Psoas muscle (tissue), 8 donors: Measurements from ENCODE around the gene CEBPG. TPM values are rescaled to one million over a fixed set of nuclear protein-coding genes. Genes with fewer than 3 reads are reported as not detected.

Experiments used
- ATAC-seq, 4 donors: fragments of 200-7000 bp; cut with Tn5 transposase; one replicate each; pipeline ENCODE4 v1.9.1; 2020; ENCODE audit warnings: moderate library complexity in 3 of 4, mild to moderate bottlenecking in 2 of 4
- DNase-seq, 2 donors: peaks; one replicate each; pipeline ENCODE4 v3.0.0-alpha.2; 2020
- H3K27ac ChIP-seq: fragments of 200-600 bp; one replicate; pipeline ENCODE4 v1.8.0; 2022
- H3K27me3 ChIP-seq, 3 donors: fragments of 200-600 bp in 1 of 3; one replicate each; pipeline versions ENCODE4 v1.6.1 to v1.8.0; 2013 to 2022; ENCODE audit warnings: low read length in 2 of 3, mild to moderate bottlenecking in 2 of 3, moderate library complexity in 1 of 3; ENCODE audit not compliant: insufficient read depth in 3 of 3
- H3K36me3 ChIP-seq, 2 donors: fragments of 200-600 bp in 1 of 2; one replicate each; pipeline versions ENCODE4 v1.6.1 to v1.8.0; 2013 to 2022; ENCODE audit warnings: low read depth in 1 of 2, mild to moderate bottlenecking in 1 of 2, moderate library complexity in 1 of 2; ENCODE audit not compliant: insufficient read depth in 1 of 2
- H3K4me1 ChIP-seq: fragments of 200-600 bp; one replicate; pipeline ENCODE4 v1.8.0; 2022
- H3K4me3 ChIP-seq: fragments of 200-600 bp; one replicate; pipeline ENCODE4 v1.8.0; 2022; ENCODE audit warnings: mild to moderate bottlenecking
- H3K9me3 ChIP-seq: fragments of 200-600 bp; one replicate; pipeline ENCODE4 v1.8.0; 2022
- WGBS, 3 donors: extraction: QIAGEN DNeasy Blood & Tissue Kit; methylation state at CpG; one replicate each; pipeline versions ENCODE4 v1.1.6 to v1.1.7; 2013; 5-methylcytosine and 5-hydroxymethylcytosine counted together
- intact Hi-C, 2 donors: fragments of 100-400 bp; cut with DNase I; formaldehyde crosslinking; loops; one replicate each; pipeline versions ENCODE4 v1.11.0 to v1.14.2; 2022
- polyA plus RNA-seq, 3 donors: library from polyadenylated mRNA; stranded (reverse); fragments of 200-250 nt; gene quantifications; one replicate each; pipeline ENCODE4 v1.2.3, GENCODE V29; 2013
- total RNA-seq, 4 donors: library from RNA; stranded (reverse); fragmentation: NEBNext Ultra II Directional in 2 of 4; extraction: Animal tissue kit (Norgen Biotek cat#: 25700) in 2 of 4; gene quantifications; one replicate each; pipeline versions ENCODE4 v1.2.1 to v1.2.4, GENCODE V29; 2021 to 2023
- TF ChIP-seq, protein P1 (sequence below): fragments of 200-600 bp; IDR thresholded peaks from one replicate; pipeline ENCODE4 v1.8.0; 2022; ENCODE audit warnings: antibody characterized with exemption
- donor health status: healthy with polysubstance abuse.
- donor health status: DM: no; HTN: no; CAD: no; lungs with moderate emphysema.
- donor health status: Bipolar disorder and iron deficiency.
- donor health status: healthy.
- donor health status: DM: yes; HTN: yes; CAD: no.
- donor health status: DM: no; HTN: no; CAD: no.
- donor health status: DM: no; HTN: no; CAD: no.
- donor health status: DM: yes; HTN: yes; CAD: no.

CEBPG gene
- total and polyA plus RNA-seq, 7 donors, result 29.9 to 95.7 (median 50.1) TPM

DNA sequence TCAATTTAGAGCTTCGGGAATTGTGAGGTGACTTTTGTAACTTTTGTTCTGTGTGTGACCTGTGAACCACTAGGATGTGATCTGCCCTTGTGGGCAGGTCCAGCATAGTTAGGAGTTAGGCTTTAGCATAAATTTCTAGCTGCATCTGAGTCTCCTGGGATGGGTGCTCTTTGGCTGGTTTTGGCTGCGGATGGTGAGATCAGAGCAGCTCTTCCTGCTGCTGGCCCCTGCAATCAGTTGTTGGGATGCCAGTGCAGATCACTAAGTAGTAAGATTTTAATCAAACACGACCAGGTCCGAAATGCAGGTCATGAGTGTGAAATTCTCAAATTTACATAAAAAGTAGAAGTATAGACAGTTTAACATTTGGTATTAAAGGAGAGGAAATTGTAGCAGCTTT, 8.5 kb downstream of the CEBPG start:
- intact Hi-C loops, result no loop called here
- no peaks in the 10 kb centered on the region for H3K9me3 ChIP-seq
- H3K4me1 ChIP-seq, result peaks cover 54% of the 10 kb centered on the region
- 89 to 91% (median 89%) methylated on average over 4 of the region's 4 CpGs for WGBS, 3 donors
- no peak overlapping the region for H3K4me3 ChIP-seq
- TF ChIP-seq, protein P1, sequence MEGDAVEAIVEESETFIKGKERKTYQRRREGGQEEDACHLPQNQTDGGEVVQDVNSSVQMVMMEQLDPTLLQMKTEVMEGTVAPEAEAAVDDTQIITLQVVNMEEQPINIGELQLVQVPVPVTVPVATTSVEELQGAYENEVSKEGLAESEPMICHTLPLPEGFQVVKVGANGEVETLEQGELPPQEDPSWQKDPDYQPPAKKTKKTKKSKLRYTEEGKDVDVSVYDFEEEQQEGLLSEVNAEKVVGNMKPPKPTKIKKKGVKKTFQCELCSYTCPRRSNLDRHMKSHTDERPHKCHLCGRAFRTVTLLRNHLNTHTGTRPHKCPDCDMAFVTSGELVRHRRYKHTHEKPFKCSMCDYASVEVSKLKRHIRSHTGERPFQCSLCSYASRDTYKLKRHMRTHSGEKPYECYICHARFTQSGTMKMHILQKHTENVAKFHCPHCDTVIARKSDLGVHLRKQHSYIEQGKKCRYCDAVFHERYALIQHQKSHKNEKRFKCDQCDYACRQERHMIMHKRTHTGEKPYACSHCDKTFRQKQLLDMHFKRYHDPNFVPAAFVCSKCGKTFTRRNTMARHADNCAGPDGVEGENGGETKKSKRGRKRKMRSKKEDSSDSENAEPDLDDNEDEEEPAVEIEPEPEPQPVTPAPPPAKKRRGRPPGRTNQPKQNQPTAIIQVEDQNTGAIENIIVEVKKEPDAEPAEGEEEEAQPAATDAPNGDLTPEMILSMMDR, result no peak
- DNase-seq, result no peak
- H3K27ac ChIP-seq, result no peak overlapping the region
- ATAC-seq, result no peak
- peaks cover 0 to 29% of the 10 kb centered on the region in 2 donors for H3K36me3 ChIP-seq
- no peaks in the 10 kb centered on the region for H3K27me3 ChIP-seq

GRCh38 chr19:33382982-33383381, 9.5 kb downstream of the CEBPG start:
- intact Hi-C loops, result no loop called here
- peaks cover 54% of the 10 kb centered on the region for H3K4me1 ChIP-seq
- 90 to 92% (median 92%) methylated on average over 4 of the region's 4 CpGs for WGBS, 3 donors
- no peak for ATAC-seq
- peaks cover 0 to 35% of the 10 kb centered on the region in 2 donors for H3K36me3 ChIP-seq
- H3K27me3 ChIP-seq, result no peaks in the 10 kb centered on the region
- H3K4me3 ChIP-seq, result no peak overlapping the region
- H3K9me3 ChIP-seq, result no peaks in the 10 kb centered on the region
- no peak overlapping the region for H3K27ac ChIP-seq
- TF ChIP-seq, protein P1, result no peak
- DNase-seq, result no peak

- DNase-seq, result no peak
Measured at GRCh38 chr19:33383720-33384292, 10.3 kb downstream of the CEBPG start.

DNA sequence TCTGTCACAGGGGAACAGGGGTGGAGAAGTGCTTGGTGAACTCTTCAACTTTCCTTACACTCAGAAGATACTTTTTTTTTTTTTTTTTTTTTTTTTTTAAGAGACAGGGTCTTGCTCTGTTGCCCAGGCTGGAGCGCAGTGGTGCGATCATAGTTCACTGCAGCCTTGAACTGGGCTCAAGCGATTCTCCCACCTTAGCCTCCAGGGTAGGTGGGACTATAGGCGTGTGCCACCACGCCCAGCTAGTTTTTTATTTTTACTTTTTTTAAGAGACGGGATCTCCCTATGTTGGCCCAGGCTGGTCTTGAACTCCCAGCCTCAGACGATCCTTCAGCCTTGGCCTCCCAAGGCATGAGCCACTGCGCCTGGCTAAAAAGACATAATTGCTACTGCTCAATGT, 11.5 kb downstream of the CEBPG start:
- TF ChIP-seq, protein P1, result no peak
- 96 to 98% (median 98%) methylated on average over 8 of the region's 8 CpGs for WGBS, 3 donors
- peaks cover 61% of the 10 kb centered on the region for H3K4me1 ChIP-seq
- intact Hi-C loops, result loop anchor here (5.0 kb wide), 1 partner anchor 83 kb away; the partner anchor contains the start of gene CEBPA (in 2 of the 2)
- ATAC-seq (no peak), DNase-seq (no peak)
- no peak overlapping the region for H3K4me3 ChIP-seq
- H3K36me3 ChIP-seq, result peaks cover 0 to 24% of the 10 kb centered on the region in 2 donors
- H3K27ac ChIP-seq, result no peak overlapping the region
- no peaks in the 10 kb centered on the region for H3K27me3 ChIP-seq
- H3K9me3 ChIP-seq, result no peaks in the 10 kb centered on the region

More at GRCh38 chr19:33383720-33384292, 10.3 kb downstream of the CEBPG start:
- intact Hi-C loops, result no loop called here
- WGBS, 3 donors, result 91 to 98% (median 93%) methylated on average over 13 of the region's 13 CpGs
- no peaks in the 10 kb centered on the region for H3K9me3 ChIP-seq
- H3K27ac ChIP-seq, result no peak overlapping the region
- H3K4me1 ChIP-seq, result peaks cover 54% of the 10 kb centered on the region
- TF ChIP-seq, protein P1, result no peak
- H3K4me3 ChIP-seq, result no peak overlapping the region
- peaks cover 0 to 35% of the 10 kb centered on the region in 2 donors for H3K36me3 ChIP-seq
- ATAC-seq, result no peak
- no peaks in the 10 kb centered on the region for H3K27me3 ChIP-seq
